Uterus (tissue), 4 donors: ENCODE data around the gene FEM1B. TPM values are rescaled to one million over a fixed set of nuclear protein-coding genes. Genes with fewer than 3 reads are reported as not detected.

Experiments
- DNase-seq, 2 donors: peaks; one replicate each; pipeline ENCODE4 v3.0.0-alpha.2; 2019 to 2020
- H3K27ac ChIP-seq, 2 donors: fragments of 200-600 bp; sonication (generic); 1 replicate in 1 of 2; 2 replicates in 1 of 2; pipeline ENCODE4 v1.5.1; 2016 to 2018
- H3K27me3 ChIP-seq, 2 donors: fragments of 200-600 bp; sonication (generic); one replicate each; pipeline ENCODE4 v1.5.1; 2018 to 2019; ENCODE audit warnings: control low read depth in 1 of 2
- H3K36me3 ChIP-seq, 2 donors: fragments of 200-600 bp; sonication (generic); one replicate each; pipeline ENCODE4 v1.5.1; 2019; ENCODE audit warnings: control low read depth in 1 of 2
- H3K4me1 ChIP-seq, 2 donors: fragments of 200-600 bp; sonication (generic); one replicate each; pipeline ENCODE4 v1.5.1; 2018 to 2019; ENCODE audit warnings: control low read depth in 1 of 2
- H3K4me3 ChIP-seq, 2 donors: fragments of 200-600 bp; sonication (generic); 1 replicate in 1 of 2; 2 replicates in 1 of 2; pipeline ENCODE4 v1.5.1; 2018 to 2019; ENCODE audit warnings: mild to moderate bottlenecking in 1 of 2
- H3K9me3 ChIP-seq, 2 donors: fragments of 200-600 bp; sonication (generic); one replicate each; pipeline ENCODE4 v1.5.1; 2019; ENCODE audit warnings: control low read depth in 1 of 2
- POLR2A ChIP-seq, 2 donors: fragments of 450-650 bp; IDR thresholded peaks; one replicate each; pipeline ENCODE4 v1.6.1; 2016; ENCODE audit warnings: antibody characterized with exemption in 2 of 2, mild to moderate bottlenecking in 1 of 2, moderate library complexity in 1 of 2
- intact Hi-C: fragments of 100-400 bp; cut with DNase I; formaldehyde crosslinking; loops from one replicate; pipeline ENCODE4 v1.15.1; 2023; ENCODE audit warnings: low total_unique reads
- total RNA-seq, 4 donors: library from RNA; depleted of rRNA in 3 of 4; stranded (reverse); fragments of >200 nt in 3 of 4; gene quantifications; one replicate each; pipeline versions ENCODE4 v1.1.0 to v1.2.4, GENCODE V29; 2014 to 2023
- TF ChIP-seq, protein P1 (sequence below), 4 experiments: fragments of 200-600 bp in 2 of 4; fragments of 450-650 bp in 2 of 4; sonication (generic) in 2 of 4; IDR thresholded peaks; one replicate each; pipeline ENCODE4 v1.5.1; 2016 to 2019; ENCODE audit warnings: antibody characterized with exemption in 4 of 4, mild to moderate bottlenecking in 2 of 4, moderate library complexity in 1 of 4
- donor health status: DM: yes; HTN: yes; CAD: no.

FEM1B gene
- total RNA-seq, 4 donors from 2014 or later = 39.4 to 130 (median 77.4) TPM

- Histone ChIP-seq H3K9me3 (no peaks in the 10 kb centered on the region), H3K4me1 (peaks cover 0 to 8% of the 10 kb centered on the region in 2 donors), H3K4me3 (no peak overlapping the region), H3K27me3 (no peaks in the 10 kb centered on the region), H3K36me3 (no peaks in the 10 kb centered on the region), H3K27ac (no peak overlapping the region)
- DNase-seq = no peak
- no peak for TF ChIP-seq POLR2A (IDR thresholded peaks at IDR 0.05)
- TF ChIP-seq, protein P1, sequence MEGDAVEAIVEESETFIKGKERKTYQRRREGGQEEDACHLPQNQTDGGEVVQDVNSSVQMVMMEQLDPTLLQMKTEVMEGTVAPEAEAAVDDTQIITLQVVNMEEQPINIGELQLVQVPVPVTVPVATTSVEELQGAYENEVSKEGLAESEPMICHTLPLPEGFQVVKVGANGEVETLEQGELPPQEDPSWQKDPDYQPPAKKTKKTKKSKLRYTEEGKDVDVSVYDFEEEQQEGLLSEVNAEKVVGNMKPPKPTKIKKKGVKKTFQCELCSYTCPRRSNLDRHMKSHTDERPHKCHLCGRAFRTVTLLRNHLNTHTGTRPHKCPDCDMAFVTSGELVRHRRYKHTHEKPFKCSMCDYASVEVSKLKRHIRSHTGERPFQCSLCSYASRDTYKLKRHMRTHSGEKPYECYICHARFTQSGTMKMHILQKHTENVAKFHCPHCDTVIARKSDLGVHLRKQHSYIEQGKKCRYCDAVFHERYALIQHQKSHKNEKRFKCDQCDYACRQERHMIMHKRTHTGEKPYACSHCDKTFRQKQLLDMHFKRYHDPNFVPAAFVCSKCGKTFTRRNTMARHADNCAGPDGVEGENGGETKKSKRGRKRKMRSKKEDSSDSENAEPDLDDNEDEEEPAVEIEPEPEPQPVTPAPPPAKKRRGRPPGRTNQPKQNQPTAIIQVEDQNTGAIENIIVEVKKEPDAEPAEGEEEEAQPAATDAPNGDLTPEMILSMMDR (IDR thresholded peaks at IDR 0.05) = no peak
- intact Hi-C loops = loop anchor here (10.0 kb wide), 1 partner anchor 48 kb away; no protein-coding TSS in a partner anchor
These were observed 25.6 kb downstream of the FEM1B start for GRCh38 chr15:68303134-68303533.

DNA sequence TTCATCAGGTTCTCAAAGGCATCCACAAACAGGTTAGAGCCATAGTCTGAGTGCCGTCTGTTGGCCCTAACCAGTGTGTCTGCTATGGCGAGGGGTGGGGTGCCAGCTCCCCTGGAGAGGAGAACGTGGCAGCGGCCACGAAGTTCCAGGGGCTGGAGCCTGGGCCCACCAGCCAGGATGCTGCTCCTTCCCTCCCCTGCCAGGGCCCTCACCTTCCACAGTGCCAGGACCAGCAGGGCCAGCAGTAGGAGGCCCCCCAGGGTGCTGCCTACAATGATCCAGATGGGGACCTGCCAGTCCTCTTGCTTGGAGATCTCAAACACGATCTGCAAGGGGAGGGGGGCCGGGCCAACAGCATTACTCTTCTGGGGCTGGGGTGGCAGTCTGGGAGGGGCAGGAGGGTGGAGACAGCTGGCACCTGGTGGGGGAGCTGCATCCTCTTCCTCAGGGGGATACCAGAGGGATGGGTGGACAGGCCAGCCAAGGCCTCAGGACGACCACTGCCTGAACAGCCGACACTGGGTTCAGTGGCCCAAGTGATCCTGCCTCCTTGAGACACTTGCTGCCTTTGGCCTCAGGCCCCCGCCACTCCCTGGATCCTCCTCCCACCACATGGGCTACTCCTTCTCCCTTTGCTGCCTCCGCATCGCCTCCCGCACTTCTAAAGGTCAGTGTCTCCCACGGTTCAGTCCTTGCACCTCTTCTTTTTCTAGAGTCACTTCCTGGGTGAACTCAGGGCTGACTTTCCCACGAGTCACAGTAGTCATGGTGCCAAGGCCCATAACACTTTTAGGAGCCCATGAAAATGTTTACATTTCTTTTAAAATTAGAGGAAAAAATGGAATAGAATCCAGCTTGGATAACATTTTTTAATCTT is 26.3 kb downstream of the FEM1B start:
- Histone ChIP-seq H3K27ac (peak overlapping the region; percentile 55 to 70), H3K27me3 (no peaks in the 10 kb centered on the region), H3K36me3 (no peaks in the 10 kb centered on the region), H3K4me3 (no peak overlapping the region), H3K4me1 (peaks cover 0 to 8% of the 10 kb centered on the region in 2 donors), H3K9me3 (no peaks in the 10 kb centered on the region)
- intact Hi-C loops = loop anchor here (10.0 kb wide), 1 partner anchor 49 kb away; no protein-coding TSS in a partner anchor
- TF ChIP-seq, protein P1 (IDR thresholded peaks at IDR 0.05) = no peak
- TF ChIP-seq POLR2A (IDR thresholded peaks at IDR 0.05) = no peak
- peak; percentile 15 to 22 for DNase-seq

DNA sequence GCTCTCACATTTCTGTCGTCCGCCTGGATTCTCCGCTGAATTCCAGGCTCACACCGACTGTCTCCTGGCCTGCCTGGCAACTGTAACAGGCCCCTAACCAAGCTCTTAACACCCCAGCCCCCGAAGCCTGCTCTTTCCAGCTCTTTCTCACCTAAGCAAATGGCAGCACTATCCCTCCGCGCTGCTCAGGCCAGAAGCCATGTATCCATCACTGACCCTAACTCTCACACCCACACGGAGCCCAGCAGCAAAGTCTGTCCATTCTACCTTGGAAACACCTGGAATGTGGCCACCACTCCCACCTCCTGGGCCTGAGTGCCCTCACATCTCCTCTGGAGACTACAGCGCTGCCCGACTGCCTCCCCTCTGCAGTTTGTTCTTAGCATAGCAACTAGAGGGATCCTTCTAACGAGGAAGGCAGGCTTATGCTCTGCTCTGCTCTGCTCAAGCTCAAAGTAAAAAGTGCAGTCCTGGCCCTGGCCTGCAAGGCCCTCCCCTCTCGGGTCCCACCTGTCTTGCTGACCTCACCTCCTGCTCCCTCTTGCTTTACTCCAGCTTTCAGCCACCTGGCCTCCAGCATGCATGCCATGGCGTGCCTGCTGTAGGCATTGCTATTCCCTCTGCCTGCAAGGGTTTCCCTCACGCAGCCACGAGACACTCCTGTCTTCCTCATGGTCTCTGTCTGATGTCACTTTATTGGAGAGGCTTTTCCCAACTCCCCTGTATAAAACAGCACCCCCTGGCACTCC is 27.2 kb downstream of the FEM1B start:
- DNase-seq = peak; percentile 13 to 23
- Histone ChIP-seq H3K27me3 (no peaks in the 10 kb centered on the region), H3K9me3 (no peaks in the 10 kb centered on the region), H3K4me1 (peaks cover 0 to 5% of the 10 kb centered on the region in 2 donors), H3K36me3 (no peaks in the 10 kb centered on the region), H3K27ac (peak overlapping the region; percentile 55 to 70), H3K4me3 (no peak overlapping the region)
- TF ChIP-seq, protein P1 (IDR thresholded peaks at IDR 0.05) = no peak
- TF ChIP-seq POLR2A (IDR thresholded peaks at IDR 0.05) = no peak
- intact Hi-C loops = loop anchor here (10.0 kb wide), 1 partner anchor 50 kb away; no protein-coding TSS in a partner anchor

GRCh38 chr15:68305420-68305871 is 27.9 kb downstream of the FEM1B start:
- peak; percentile 12 to 19 for DNase-seq
- Histone ChIP-seq H3K27ac (peak overlapping the region; percentile 55 to 70), H3K9me3 (no peaks in the 10 kb centered on the region), H3K4me3 (no peak overlapping the region), H3K27me3 (no peaks in the 10 kb centered on the region), H3K4me1 (peaks cover 0 to 3% of the 10 kb centered on the region in 2 donors), H3K36me3 (no peaks in the 10 kb centered on the region)
- intact Hi-C loops = loop anchor here (10.0 kb wide), 1 partner anchor 51 kb away; no protein-coding TSS in a partner anchor
- TF ChIP-seq, protein P1 (IDR thresholded peaks at IDR 0.05) = no peak
- TF ChIP-seq POLR2A (IDR thresholded peaks at IDR 0.05) = no peak
